ENCODE data around the gene TEN1. TPM values are rescaled to one million over a fixed set of nuclear protein-coding genes. Genes with fewer than 3 reads are reported as not detected.

The TEN1 gene
- total and polyA plus RNA-seq, 2 of the 4 experiments (the other 2 are of a cell fraction) = 14.7 to 17.9 TPM

- in situ Hi-C loops (cut with MboI; ENCODE audit: low sequenced_read_pairs) = no loop called here
- CTCF ChIA-PET = no interaction called here
- H3K4me1 ChIP-seq (ENCODE audit: control insufficient read depth, insufficient read depth, low read length) = peaks cover 2% of the 10 kb centered on the region; the same call in 1 of the 2 replicates
- H4K20me1 ChIP-seq (ENCODE audit: insufficient read depth, low read length) = no peaks in the 10 kb centered on the region
- no peak overlapping the region for H3K4ac ChIP-seq (ENCODE audit: low read depth, low read length)
- no peaks in the 10 kb centered on the region for H3K9me1 ChIP-seq (ENCODE audit: insufficient read depth, low read length)
- TF ChIP-seq CEBPB (IDR thresholded peaks at IDR 0.05; ENCODE audit: low read depth, low read length) (no peak), POLR2A (IDR thresholded peaks at IDR 0.05; ENCODE audit: low read depth, low read length) (no peak), RAD21 (IDR thresholded peaks at IDR 0.05; ENCODE audit: low read length) (no peak), MAFK (IDR thresholded peaks at IDR 0.05; ENCODE audit: low read depth, low read length) (no peak), MAZ (IDR thresholded peaks at IDR 0.05; ENCODE audit: borderline replicate concordance, low read depth, low read length) (no peak), CHD1 (IDR thresholded peaks at IDR 0.05; ENCODE audit: low read depth, low read length) (no peak), CTCF (conservative IDR thresholded peaks at IDR 0.05; ENCODE audit: low read depth, low read length) (no peak), BHLHE40 (IDR thresholded peaks at IDR 0.05; ENCODE audit: low read depth, low read length) (no peak)
- TF ChIP-seq, protein P1, sequence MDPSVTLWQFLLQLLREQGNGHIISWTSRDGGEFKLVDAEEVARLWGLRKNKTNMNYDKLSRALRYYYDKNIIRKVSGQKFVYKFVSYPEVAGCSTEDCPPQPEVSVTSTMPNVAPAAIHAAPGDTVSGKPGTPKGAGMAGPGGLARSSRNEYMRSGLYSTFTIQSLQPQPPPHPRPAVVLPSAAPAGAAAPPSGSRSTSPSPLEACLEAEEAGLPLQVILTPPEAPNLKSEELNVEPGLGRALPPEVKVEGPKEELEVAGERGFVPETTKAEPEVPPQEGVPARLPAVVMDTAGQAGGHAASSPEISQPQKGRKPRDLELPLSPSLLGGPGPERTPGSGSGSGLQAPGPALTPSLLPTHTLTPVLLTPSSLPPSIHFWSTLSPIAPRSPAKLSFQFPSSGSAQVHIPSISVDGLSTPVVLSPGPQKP (IDR thresholded peaks at IDR 0.05; ENCODE audit: borderline replicate concordance, low read depth, low read length) = no peak
- intact Hi-C loops (cut with micrococcal nuclease) = no loop called here
- no peak overlapping the region for H2BK15ac ChIP-seq (ENCODE audit: low read depth, low read length)
- POLR2A ChIA-PET (ENCODE audit: unreplicated experiment) = no interaction called here
- H2BK5ac ChIP-seq (ENCODE audit: low read depth, low read length, poor library complexity, severe bottlenecking) = no peak overlapping the region
- DNase-seq (no peak), ATAC-seq (ENCODE audit: low read depth) (no peak)
- H3K9me3 ChIP-seq (ENCODE audit: control insufficient read depth, insufficient read depth, low read length) = no peaks in the 10 kb centered on the region
- H3K18ac ChIP-seq (ENCODE audit: low read depth, low read length) = no peak overlapping the region
- H3K4me2 ChIP-seq (ENCODE audit: low read depth, low read length) = no peak overlapping the region
- H2BK120ac ChIP-seq (ENCODE audit: low read depth, low read length) = no peak overlapping the region
- no peak overlapping the region for H4K5ac ChIP-seq (ENCODE audit: low read depth, low read length)
- no peak overlapping the region for H2AK5ac ChIP-seq (ENCODE audit: low read depth, low read length)
- no TSS peak for BruUV-seq (replicated peaks)
- H3K27me3 ChIP-seq (ENCODE audit: control insufficient read depth, insufficient read depth, low read length) = peaks cover 6% of the 10 kb centered on the region; the same call in 1 of the 2 replicates
- H2BK20ac ChIP-seq (ENCODE audit: low read depth, low read length) = no peak overlapping the region
- no peak overlapping the region for H4K8ac ChIP-seq (ENCODE audit: low read depth in 2 of 2, low read length in 2 of 2)
- no peak overlapping the region for H3K56ac ChIP-seq (ENCODE audit: extremely low read depth, insufficient read depth, low read length)
- no peak overlapping the region for H3K9ac ChIP-seq (ENCODE audit: low read depth, low read length)
- no peak overlapping the region for H3K27ac ChIP-seq (ENCODE audit: insufficient read depth, low read length)
- no peaks in the 10 kb centered on the region for H3K79me1 ChIP-seq (ENCODE audit: low read depth in 1 of 2, low read length in 2 of 2)
- 74% methylated on average over 6 of the region's 12 CpGs; no CpG with 5 or more reads in 1 of the 2 experiments for WGBS, 2 experiments (ENCODE audit: extremely low coverage in 2 of 2, insufficient read length in 1 of 2)
- no peak overlapping the region for H2AK9ac ChIP-seq (replicated peaks; ENCODE audit: low read depth, low read length, poor library complexity)
- no peak overlapping the region for H2AFZ ChIP-seq (replicated peaks; ENCODE audit: low read length, poor library complexity)
- no peak overlapping the region for H3K14ac ChIP-seq (replicated peaks; ENCODE audit: low read depth, low read length)
- H3K23ac ChIP-seq (ENCODE audit: low read depth, low read length) = no peak overlapping the region
- no peaks in the 10 kb centered on the region for H3K36me3 ChIP-seq (ENCODE audit: control insufficient read depth, insufficient read depth, low read length)
- H3K4me3 ChIP-seq (ENCODE audit: insufficient read depth, low read depth, low read length) = no peak overlapping the region
- dilution Hi-C loops (cut with HindIII; ENCODE audit: low sequenced_read_pairs, unreplicated experiment) = no loop called here
- no peak overlapping the region for H4K91ac ChIP-seq (ENCODE audit: insufficient read depth, low read depth, low read length)
Observed at GRCh38 chr17:76025294-76025693, 46.3 kb downstream of the TEN1 start.
